DMS79 (cell line): Measurements from ENCODE around the gene HOXC10.

Source experiments
- DNase-seq: peaks from one replicate; lab custom pipeline; 2025; lab: John Stamatoyannopoulos, UW

HOXC10 gene

GRCh38 chr12:54004063-54004840 lies 19.3 kb downstream of the HOXC10 start:
- DNase-seq, result no peak

- DNase-seq, result no peak
Measured at GRCh38 chr12:54004841-54005530, 20.0 kb downstream of the HOXC10 start.

- no peak for DNase-seq
Measured at GRCh38 chr12:54005531-54005852, 20.5 kb downstream of the HOXC10 start.

- peak; percentile 30 for DNase-seq
Measured at GRCh38 chr12:54005853-54006558, 21.1 kb downstream of the HOXC10 start.

- no peak for DNase-seq
Measured at GRCh38 chr12:54006559-54007220, 21.7 kb downstream of the HOXC10 start.

- no peak for DNase-seq
Measured at GRCh38 chr12:54007538-54008259, 22.8 kb downstream of the HOXC10 start.

- DNase-seq, result no peak
Measured at GRCh38 chr12:54008260-54008552, 23.3 kb downstream of the HOXC10 start.

GRCh38 chr12:54009171-54010052 lies 24.5 kb downstream of the HOXC10 start:
- no peak for DNase-seq

GRCh38 chr12:54010053-54010971 lies 25.4 kb downstream of the HOXC10 start:
- DNase-seq, result no peak

- no peak for DNase-seq
Measured at GRCh38 chr12:54010972-54011664, 26.2 kb downstream of the HOXC10 start.

- DNase-seq, result no peak
Measured at GRCh38 chr12:54011665-54012532, 27.0 kb downstream of the HOXC10 start.

GRCh38 chr12:54012631-54013409 lies 27.9 kb downstream of the HOXC10 start:
- DNase-seq, result no peak

- DNase-seq, result no peak
Measured at GRCh38 chr12:54014377-54015017, 29.6 kb downstream of the HOXC10 start.

GRCh38 chr12:54015018-54015931 lies 30.3 kb downstream of the HOXC10 start:
- DNase-seq, result no peak

GRCh38 chr12:54016051-54016450 lies 31.1 kb downstream of the HOXC10 start:
- no peak for DNase-seq

GRCh38 chr12:54016478-54016964 lies 31.6 kb downstream of the HOXC10 start:
- DNase-seq, result peak; percentile 57
